B cell (primary cell): Measurements from ENCODE around the gene APOA5.

Experiments
- CTCF ChIP-seq: fragments of 200-600 bp; IDR thresholded peaks from one replicate; pipeline ENCODE4 v1.8.0; 2022; ENCODE audit warnings: antibody characterized with exemption, mild to moderate bottlenecking
- EZH2 ChIP-seq: IDR thresholded peaks from 2 replicates; pipeline ENCODE4 v1.6.1; 2012; ENCODE audit warnings: borderline replicate concordance, low read depth, mild to moderate bottlenecking, moderate library complexity, low read length; ENCODE audit not compliant: insufficient read depth, poor library complexity, severe bottlenecking

DNA sequence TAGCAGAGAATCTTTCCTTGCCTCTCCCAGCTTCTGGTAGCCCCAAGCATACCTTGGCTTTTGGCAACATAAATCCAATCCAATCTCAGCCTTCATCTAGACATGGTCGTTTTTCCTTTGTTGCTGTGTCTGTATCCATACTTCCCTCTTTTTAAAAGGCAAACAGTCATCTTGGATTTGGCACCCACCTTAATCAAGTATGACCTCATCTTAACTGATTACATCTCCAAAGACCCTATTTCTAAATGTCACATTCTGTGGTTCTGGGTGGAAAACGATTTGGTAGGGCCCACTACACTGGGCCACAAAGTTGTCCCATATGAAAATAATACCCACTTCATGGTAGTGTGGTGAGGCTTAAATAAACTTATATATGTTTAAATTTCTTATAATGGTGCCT is 19.7 kb downstream of the APOA5 start:
- TF ChIP-seq CTCF (no peak), EZH2 (no peak)
